Keratinocyte (primary cell): Measurements from ENCODE around the gene SCN9A. TPM values are rescaled to one million over a fixed set of nuclear protein-coding genes. Genes with fewer than 3 reads are reported as not detected.

Experiments used
- DNase-seq: peaks from one replicate; pipeline ENCODE4 v3.0.0-alpha.2; 2011; ENCODE audit warnings: low read depth, missing footprints, low spot score
- FAIRE-seq: peaks from 2 replicates; lab custom pipeline; 2011; peaks lifted over from hg19 to GRCh38; lab: Jason Lieb, UNC
- H2AFZ ChIP-seq: 2 replicates; pipeline ENCODE4 v1.6.0; 2012; ENCODE audit warnings: low read length, control low read depth, inconsistent platforms; ENCODE audit not compliant: control insufficient read depth
- H3K27ac ChIP-seq: 2 replicates; pipeline ENCODE4 v1.5.1; 2011; ENCODE audit warnings: low read length; ENCODE audit not compliant: control insufficient read depth, insufficient read depth
- H3K27me3 ChIP-seq: 3 replicates; pipeline ENCODE4 v1.6.0; 2011; ENCODE audit warnings: low read length; ENCODE audit not compliant: control insufficient read depth, insufficient read depth; ENCODE audit errors: extremely low read depth
- H3K36me3 ChIP-seq, 2 experiments: 2 replicates in 1 of 2; 3 replicates in 1 of 2; pipeline ENCODE4 v1.5.1; 2011; ENCODE audit warnings: low read length in 2 of 2, mild to moderate bottlenecking in 1 of 2; ENCODE audit not compliant: control insufficient read depth in 2 of 2, insufficient read depth in 2 of 2; ENCODE audit errors: extremely low read depth in 1 of 2
- H3K4me1 ChIP-seq: 3 replicates; pipeline ENCODE4 v1.5.1; 2011; ENCODE audit warnings: low read length; ENCODE audit not compliant: control insufficient read depth, insufficient read depth; ENCODE audit errors: extremely low read depth
- H3K4me2 ChIP-seq: 3 replicates; pipeline ENCODE4 v1.6.0; 2011; ENCODE audit warnings: low read depth, low read length; ENCODE audit not compliant: control insufficient read depth, insufficient read depth; ENCODE audit errors: extremely low read depth
- H3K4me3 ChIP-seq, 3 experiments: fragments of 200-600 bp in 1 of 3; sonication (generic) in 1 of 3; 2 replicates in 2 of 3; 3 replicates in 1 of 3; pipeline ENCODE4 v1.5.1; 2011 to 2016; ENCODE audit warnings: low read length in 3 of 3, mild to moderate bottlenecking in 3 of 3, control low read depth in 2 of 3, inconsistent platforms in 1 of 3, low read depth in 1 of 3, mixed read lengths in 1 of 3, mixed run types in 1 of 3, moderate library complexity in 1 of 3; ENCODE audit not compliant: control insufficient read depth in 2 of 3, insufficient read depth in 2 of 3; ENCODE audit errors: extremely low read depth in 1 of 3
- H3K79me2 ChIP-seq: 2 replicates; pipeline ENCODE4 v1.6.0; 2012; ENCODE audit warnings: low read length; ENCODE audit not compliant: control insufficient read depth, insufficient read depth
- H3K9ac ChIP-seq: 3 replicates; pipeline ENCODE4 v1.6.0; 2011; ENCODE audit warnings: low read length; ENCODE audit not compliant: control insufficient read depth, insufficient read depth; ENCODE audit errors: extremely low read depth
- H3K9me1 ChIP-seq: 3 replicates; pipeline ENCODE4 v1.6.0; 2011; ENCODE audit warnings: low read length; ENCODE audit not compliant: control insufficient read depth, insufficient read depth; ENCODE audit errors: extremely low read depth
- H3K9me3 ChIP-seq: 2 replicates; pipeline ENCODE4 v1.5.1; 2012; ENCODE audit warnings: low read depth, low read length; ENCODE audit not compliant: control insufficient read depth
- H4K20me1 ChIP-seq: 3 replicates; pipeline ENCODE4 v1.6.0; 2011; ENCODE audit warnings: low read length; ENCODE audit not compliant: control insufficient read depth, insufficient read depth; ENCODE audit errors: extremely low read depth
- CTCF ChIP-seq, 3 experiments: IDR thresholded peaks in 1 of 3; conservative IDR thresholded peaks in 1 of 3; optimal IDR thresholded peaks in 1 of 3; 2 replicates in 2 of 3; 3 replicates in 1 of 3; pipeline versions ENCODE3 to v1.5.1; 2011; ENCODE audit warnings: low read length in 3 of 3, mild to moderate bottlenecking in 3 of 3, moderate library complexity in 2 of 3, control low read depth in 1 of 3, inconsistent platforms in 1 of 3; ENCODE audit not compliant: insufficient read depth in 2 of 3; ENCODE audit errors: extremely low read depth in 1 of 3
- EZH2 ChIP-seq: IDR thresholded peaks from one replicate; pipeline ENCODE4 v1.6.1; 2012; ENCODE audit warnings: inconsistent platforms, mild to moderate bottlenecking, low read length, moderate library complexity
- dilution Hi-C: fragments of 300-500 bp; cut with MboI; formaldehyde crosslinking; loops from one replicate; pipeline ENCODE4 v1.7.0; 2020; ENCODE audit warnings: low sequenced_read_pairs; ENCODE audit not compliant: extremely low pct_ligation_motif_present
- polyA plus RNA-seq, 5 experiments: library from polyadenylated mRNA; depleted of rRNA in 3 of 5; stranded (reverse) in 3 of 5; stranded (forward) in 1 of 5; unstranded in 1 of 5; fragments of >200 nt; gene quantifications; 1 replicate in 1 of 5; 2 replicates in 3 of 5; 3 replicates in 1 of 5; pipeline versions ENCODE4 v1.2.1 to v1.2.3, GENCODE V29; 2011 to 2012; ENCODE audit warnings: missing spikeins in 2 of 5, low read depth in 1 of 5, low replicate concordance in 1 of 5

SCN9A gene
- polyA plus RNA-seq, 1 donor (not counting 4 experiments of a cell fraction or from before 2014, with no cell fraction given), result 0.10 TPM

- dilution Hi-C loops, result no loop called here
- H3K4me1 ChIP-seq, result no peaks in the 10 kb centered on the region
- H3K27ac ChIP-seq, result no peak overlapping the region
- H3K79me2 ChIP-seq, result no peaks in the 10 kb centered on the region
- TF ChIP-seq EZH2 (no peak), CTCF (optimal IDR thresholded peaks at IDR 0.05 in 1 of 3, IDR thresholded peaks at IDR 0.05 in 1 of 3, conservative IDR thresholded peaks at IDR 0.05 in 1 of 3; ENCODE audit: extremely low read depth in 1 of 3, insufficient read depth in 2 of 3, low read length in 3 of 3) (no peak)
- no peak overlapping the region for H3K4me2 ChIP-seq
- no peak overlapping the region for H2AFZ ChIP-seq
- DNase-seq (no peak), FAIRE-seq (no peak)
- no peaks in the 10 kb centered on the region for H3K27me3 ChIP-seq
- no peaks in the 10 kb centered on the region for H3K36me3 ChIP-seq
- H4K20me1 ChIP-seq, result no peaks in the 10 kb centered on the region
- no peak overlapping the region for H3K4me3 ChIP-seq
- H3K9ac ChIP-seq, result no peak overlapping the region
- H3K9me1 ChIP-seq, result no peaks in the 10 kb centered on the region
- H3K9me3 ChIP-seq, result no peaks in the 10 kb centered on the region
Measured at GRCh38 chr2:166163775-166164174, 212.0 kb downstream of the SCN9A start.

- Histone ChIP-seq H3K27ac (no peak overlapping the region), H3K79me2 (no peaks in the 10 kb centered on the region), H3K36me3 (no peaks in the 10 kb centered on the region), H3K4me2 (no peak overlapping the region), H3K9me1 (no peaks in the 10 kb centered on the region), H2AFZ (no peak overlapping the region), H3K27me3 (no peaks in the 10 kb centered on the region), H3K9ac (no peak overlapping the region), H3K4me3 (no peak overlapping the region), H3K4me1 (no peaks in the 10 kb centered on the region), H3K9me3 (no peaks in the 10 kb centered on the region), H4K20me1 (no peaks in the 10 kb centered on the region)
- DNase-seq (no peak), FAIRE-seq (no peak)
- TF ChIP-seq EZH2 (no peak), CTCF (optimal IDR thresholded peaks at IDR 0.05 in 1 of 3, IDR thresholded peaks at IDR 0.05 in 1 of 3, conservative IDR thresholded peaks at IDR 0.05 in 1 of 3; ENCODE audit: extremely low read depth in 1 of 3, insufficient read depth in 2 of 3, low read length in 3 of 3) (no peak)
- dilution Hi-C loops, result no loop called here
Measured at GRCh38 chr2:166158546-166158945, 217.2 kb downstream of the SCN9A start.
